Caco-2 (cell line): ENCODE measurements around the gene CD70. TPM values are rescaled to one million over a fixed set of nuclear protein-coding genes. Genes with fewer than 3 reads are reported as not detected.

Source experiments
- BruUV-seq: library from RNA; stranded (reverse); fragments of 400-500 nt; replicated peaks from 2 replicates; lab custom pipeline; 2021; lab: Mats Ljungman, UMichigan
- CTCF ChIA-PET: fragments of 300-600 bp; sonication (Branson Sonifier 250); formaldehyde crosslinking; loops from one replicate; lab custom pipeline; 2022; ENCODE audit warnings: antibody characterized with exemption; lab: Charles Lee
- POLR2A ChIA-PET: fragments of 300-600 bp; sonication (Branson Sonifier 250); formaldehyde crosslinking; loops from one replicate; lab custom pipeline; 2022; ENCODE audit warnings: antibody characterized with exemption; lab: Charles Lee
- DNase-seq, 2 experiments: peaks; one replicate each; pipeline versions ENCODE4 v3.0.0 to v3.0.0-alpha.2; 2020 to 2022
- H3K27me3 ChIP-seq: replicated peaks from 2 replicates; pipeline ENCODE4 v1.6.0; 2011; ENCODE audit warnings: low read length; ENCODE audit not compliant: control insufficient read depth, insufficient read depth
- H3K36me3 ChIP-seq: 2 replicates; pipeline ENCODE4 v1.5.1; 2011; ENCODE audit warnings: low read length; ENCODE audit not compliant: control insufficient read depth, insufficient read depth
- H3K4me1 ChIP-seq: fragments of 250-450 bp; sonication (Bioruptor Pico); 2 replicates; pipeline ENCODE4 v1.5.1; 2020; ENCODE audit warnings: mild to moderate bottlenecking
- H3K4me3 ChIP-seq: 2 replicates; pipeline ENCODE4 v1.5.1; 2011; ENCODE audit warnings: low read depth, mild to moderate bottlenecking, control low read depth, low read length
- H3K9me3 ChIP-seq: fragments of 250-450 bp; sonication (Bioruptor Pico); 2 replicates; pipeline ENCODE4 v1.5.1; 2020; ENCODE audit warnings: mild to moderate bottlenecking, moderate library complexity
- H3K27ac Mint-ChIP-seq: one replicate; pipeline ENCODE4 v1.8.0; 2022; ENCODE audit warnings: mixed read lengths; ENCODE audit not compliant: unreplicated experiment
- H3K27me3 Mint-ChIP-seq: one replicate; pipeline ENCODE4 v1.8.0; 2022; ENCODE audit warnings: mixed read lengths; ENCODE audit not compliant: insufficient read depth, unreplicated experiment
- H3K36me3 Mint-ChIP-seq: one replicate; pipeline ENCODE4 v1.8.0; 2022; ENCODE audit warnings: mild to moderate bottlenecking, mixed read lengths; ENCODE audit not compliant: insufficient read depth, unreplicated experiment
- H3K4me1 Mint-ChIP-seq: one replicate; pipeline ENCODE4 v1.8.0; 2022; ENCODE audit warnings: low read depth, mixed read lengths; ENCODE audit not compliant: unreplicated experiment
- H3K4me3 Mint-ChIP-seq: one replicate; pipeline ENCODE4 v1.8.0; 2022; ENCODE audit warnings: mild to moderate bottlenecking, moderate library complexity, mixed read lengths; ENCODE audit not compliant: unreplicated experiment
- H3K9me3 Mint-ChIP-seq: one replicate; pipeline ENCODE4 v1.8.0; 2022; ENCODE audit warnings: mixed read lengths; ENCODE audit not compliant: unreplicated experiment
- CTCF ChIP-seq, 2 experiments: fragments of 200-600 bp in 1 of 2; IDR thresholded peaks; 1 replicate in 1 of 2; 2 replicates in 1 of 2; pipeline versions ENCODE4 v1.5.1 to v1.8.0; 2011 to 2022; ENCODE audit warnings: antibody characterized with exemption in 1 of 2, control low read depth in 1 of 2, inconsistent platforms in 1 of 2, low read depth in 1 of 2, low read length in 1 of 2, mild to moderate bottlenecking in 1 of 2, moderate library complexity in 1 of 2; ENCODE audit not compliant: insufficient read depth in 1 of 2, severe bottlenecking in 1 of 2, unreplicated experiment in 1 of 2
- intact Hi-C: fragments of 100-400 bp; cut with micrococcal nuclease; formaldehyde crosslinking; loops from one replicate; pipeline ENCODE4 v1.10.0; 2022; ENCODE audit not compliant: unreplicated experiment
- total RNA-seq: library from RNA; stranded (reverse); gene quantifications from 2 replicates; pipeline ENCODE4 v1.2.3, GENCODE V29; 2022

Gene CD70
- total RNA-seq, 1 experiment from 2014 or later, result not detected

GRCh38 chr19:6540918-6541689, 49.8 kb downstream of the CD70 start:
- H3K4me3 Mint-ChIP-seq, result no peak overlapping the region
- TF ChIP-seq CTCF (IDR thresholded peaks at IDR 0.05; ENCODE audit: insufficient read depth in 1 of 2, low read depth in 1 of 2, low read length in 1 of 2, severe bottlenecking in 1 of 2, unreplicated experiment in 1 of 2), result no peak
- ChIA-PET CTCF (interaction anchor here (0.7 kb wide), 1 partner anchor 13 kb away, joined by 3 read pairs; no protein-coding TSS in a partner anchor), POLR2A (interaction anchor here (0.6 kb wide), 1 partner anchor 11 kb away, joined by 3 read pairs; the partner anchor contains the start of gene TNFSF9)
- no peak overlapping the region for H3K27ac Mint-ChIP-seq
- Histone ChIP-seq H3K4me1 (no peaks in the 10 kb centered on the region), H3K27me3 (no peaks in the 10 kb centered on the region), H3K9me3 (no peaks in the 10 kb centered on the region), H3K4me3 (no peak overlapping the region), H3K36me3 (no peaks in the 10 kb centered on the region)
- BruUV-seq, result no TSS peak
- H3K36me3 Mint-ChIP-seq, result no peaks in the 10 kb centered on the region
- DNase-seq, result no peak
- peaks cover 1% of the 10 kb centered on the region for H3K9me3 Mint-ChIP-seq
- no peaks in the 10 kb centered on the region for H3K4me1 Mint-ChIP-seq
- H3K27me3 Mint-ChIP-seq, result no peaks in the 10 kb centered on the region
- intact Hi-C loops, result no loop called here

GRCh38 chr19:6539514-6539913, 51.4 kb downstream of the CD70 start:
- Mint-ChIP-seq H3K27me3 (no peaks in the 10 kb centered on the region), H3K4me3 (no peak overlapping the region), H3K4me1 (no peaks in the 10 kb centered on the region), H3K9me3 (no peaks in the 10 kb centered on the region), H3K27ac (no peak overlapping the region), H3K36me3 (no peaks in the 10 kb centered on the region)
- ChIA-PET CTCF (interaction anchor here (0.6 kb wide), 2 partner anchors 57 to 297 kb away, joined by 3 to 6 read pairs; no protein-coding TSS in a partner anchor), POLR2A (no interaction called here)
- no peak for DNase-seq
- no peak for TF ChIP-seq CTCF (IDR thresholded peaks at IDR 0.05; ENCODE audit: insufficient read depth in 1 of 2, low read depth in 1 of 2, low read length in 1 of 2, severe bottlenecking in 1 of 2, unreplicated experiment in 1 of 2)
- intact Hi-C loops, result no loop called here
- Histone ChIP-seq H3K4me1 (no peaks in the 10 kb centered on the region), H3K36me3 (no peaks in the 10 kb centered on the region), H3K4me3 (no peak overlapping the region), H3K9me3 (no peaks in the 10 kb centered on the region), H3K27me3 (no peaks in the 10 kb centered on the region)
- no TSS peak for BruUV-seq

Other genes starting within 250 kb of the CD70 start
- 86.8 and 93.5 TPM in 2 replicates for gene CLPP, start 229.6 kb downstream of the CD70 start, total RNA-seq
- 55.5 and 70.0 TPM in 2 replicates for gene ALKBH7, start 218.4 kb downstream of the CD70 start, total RNA-seq
- 2.9 and 3.4 TPM in 2 replicates for gene PSPN, start 215.2 kb downstream of the CD70 start, total RNA-seq
- gene GTF2F1, start 198.0 kb downstream of the CD70 start, total RNA-seq, result 66.6 and 77.4 TPM in 2 replicates
- 589 and 610 TPM in 2 replicates for gene KHSRP, start 166.3 kb downstream of the CD70 start, total RNA-seq
- gene SLC25A41, start 157.4 kb downstream of the CD70 start, total RNA-seq, result 0.23 TPM in 1 of 2 replicates, not detected in the other
- gene SLC25A23, start 131.4 kb downstream of the CD70 start, total RNA-seq, result 70.5 and 73.5 TPM in 2 replicates
- gene CRB3, start 126.9 kb downstream of the CD70 start, total RNA-seq, result 53.9 and 54.5 TPM in 2 replicates
- 3.5 and 4.4 TPM in 2 replicates for gene DENND1C, start 109.4 kb downstream of the CD70 start, total RNA-seq
- gene TUBB4A, start 88.8 kb downstream of the CD70 start, total RNA-seq, result 3.8 and 6.0 TPM in 2 replicates
- 0.77 and 1.3 TPM in 2 replicates for gene TNFSF9, start 60.1 kb downstream of the CD70 start, total RNA-seq
- gene TNFSF14, start 79.0 kb upstream of the CD70 start, total RNA-seq, result not detected in 2 replicates
- gene C3, start 129.5 kb upstream of the CD70 start, total RNA-seq, result 19.3 and 21.7 TPM in 2 replicates
- 48.9 and 53.6 TPM in 2 replicates for gene GPR108, start 146.4 kb upstream of the CD70 start, total RNA-seq
- 106 and 107 TPM in 2 replicates for gene TRIP10, start 148.5 kb upstream of the CD70 start, total RNA-seq
- gene SH2D3A, start 176.3 kb upstream of the CD70 start, total RNA-seq, result 20.5 and 24.5 TPM in 2 replicates
- gene VAV1, start 181.6 kb upstream of the CD70 start, total RNA-seq, result not detected in 2 replicates